NT2/D1 (cell line): ENCODE data around the gene TNS3.

Source experiments
- DNase-seq: peaks from one replicate; pipeline ENCODE4 v3.0.0-alpha.2; 2011; ENCODE audit warnings: low read depth, low spot score
- H3K27me3 ChIP-seq: 2 replicates; pipeline ENCODE4 v1.6.0; 2011; ENCODE audit warnings: mild to moderate bottlenecking; ENCODE audit not compliant: insufficient read length, insufficient read depth
- H3K36me3 ChIP-seq: 2 replicates; pipeline ENCODE4 v1.6.1; 2011; ENCODE audit warnings: mild to moderate bottlenecking, low read length, mixed read lengths; ENCODE audit not compliant: insufficient read depth, insufficient read length
- H3K4me1 ChIP-seq: 2 replicates; pipeline ENCODE4 v1.5.1; 2011; ENCODE audit not compliant: insufficient read depth, insufficient read length
- H3K4me3 ChIP-seq: 2 replicates; pipeline ENCODE4 v1.5.1; 2011; ENCODE audit warnings: low read depth; ENCODE audit not compliant: insufficient read length
- H3K9ac ChIP-seq: 2 replicates; pipeline ENCODE4 v1.6.0; 2011; ENCODE audit warnings: low read depth; ENCODE audit not compliant: insufficient read length
- H3K9me3 ChIP-seq: 2 replicates; pipeline ENCODE4 v1.5.1; 2011; ENCODE audit warnings: mild to moderate bottlenecking, low read length; ENCODE audit not compliant: insufficient read depth
- SUZ12 ChIP-seq: IDR thresholded peaks from 2 replicates; pipeline ENCODE4 v1.6.1; 2011; ENCODE audit not compliant: insufficient read length, insufficient read depth; ENCODE audit errors: extremely low read depth
- YY1 ChIP-seq: IDR thresholded peaks from 2 replicates; pipeline ENCODE4 v1.6.1; 2011; ENCODE audit not compliant: insufficient read length, insufficient read depth
- ZNF274 ChIP-seq: IDR thresholded peaks from 2 replicates; pipeline ENCODE4 v1.6.1; 2011; ENCODE audit warnings: mild to moderate bottlenecking, low read depth, low read length

TNS3 gene

GRCh38 chr7:47256016-47256415, 325.9 kb downstream of the TNS3 start:
- Histone ChIP-seq H3K4me1 (no peaks in the 10 kb centered on the region), H3K9ac (no peak overlapping the region), H3K9me3 (no peaks in the 10 kb centered on the region), H3K36me3 (no peaks in the 10 kb centered on the region), H3K4me3 (no peak overlapping the region), H3K27me3 (peaks cover 20% of the 10 kb centered on the region)
- no peak for DNase-seq
- TF ChIP-seq SUZ12: no peak
- no peak for TF ChIP-seq YY1
- no peak for TF ChIP-seq ZNF274

DNA sequence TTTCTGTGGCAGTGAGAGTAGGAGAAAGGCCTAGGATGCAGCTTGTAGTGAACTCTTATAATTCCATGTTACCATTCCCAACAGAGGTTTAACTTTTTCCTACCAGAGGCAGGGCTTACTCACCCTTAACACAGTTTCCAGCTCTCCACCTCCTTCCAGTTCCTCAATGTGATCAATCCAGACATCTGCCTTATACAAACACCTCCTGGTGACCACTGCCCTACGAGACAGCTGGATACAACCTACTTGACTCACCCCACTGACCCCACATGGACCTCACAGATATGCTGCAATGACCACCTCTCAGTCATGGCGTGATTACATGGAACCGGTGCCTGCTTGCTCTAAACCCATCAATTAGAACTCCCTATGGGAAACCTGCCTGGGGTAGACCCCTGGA, 326.5 kb downstream of the TNS3 start:
- no peak overlapping the region for H3K4me3 ChIP-seq
- H3K9me3 ChIP-seq: no peaks in the 10 kb centered on the region
- no peak for TF ChIP-seq YY1
- TF ChIP-seq SUZ12: no peak
- no peak for TF ChIP-seq ZNF274
- no peak overlapping the region for H3K9ac ChIP-seq
- DNase-seq: no peak
- no peaks in the 10 kb centered on the region for H3K4me1 ChIP-seq
- H3K36me3 ChIP-seq: no peaks in the 10 kb centered on the region
- H3K27me3 ChIP-seq: peaks cover 20% of the 10 kb centered on the region

- TF ChIP-seq SUZ12 (no peak), ZNF274 (no peak), YY1 (no peak)
- no peaks in the 10 kb centered on the region for H3K36me3 ChIP-seq
- peaks cover 20% of the 10 kb centered on the region for H3K27me3 ChIP-seq
- no peak for DNase-seq
- peak overlapping the region; percentile 66 for H3K9ac ChIP-seq
- H3K9me3 ChIP-seq: no peaks in the 10 kb centered on the region
- no peaks in the 10 kb centered on the region for H3K4me1 ChIP-seq
- no peak overlapping the region for H3K4me3 ChIP-seq
Measured at GRCh38 chr7:47255007-47255406, 326.9 kb downstream of the TNS3 start.

- no peaks in the 10 kb centered on the region for H3K36me3 ChIP-seq
- peak overlapping the region; percentile 61 for H3K4me3 ChIP-seq
- peak; percentile 67 for DNase-seq
- no peaks in the 10 kb centered on the region for H3K4me1 ChIP-seq
- TF ChIP-seq SUZ12: no peak
- no peak for TF ChIP-seq YY1
- no peak for TF ChIP-seq ZNF274
- H3K9ac ChIP-seq: peak overlapping the region; percentile 77
- no peaks in the 10 kb centered on the region for H3K9me3 ChIP-seq
- peaks cover 20% of the 10 kb centered on the region for H3K27me3 ChIP-seq
Measured at GRCh38 chr7:47254081-47254977, 327.6 kb downstream of the TNS3 start.

DNA sequence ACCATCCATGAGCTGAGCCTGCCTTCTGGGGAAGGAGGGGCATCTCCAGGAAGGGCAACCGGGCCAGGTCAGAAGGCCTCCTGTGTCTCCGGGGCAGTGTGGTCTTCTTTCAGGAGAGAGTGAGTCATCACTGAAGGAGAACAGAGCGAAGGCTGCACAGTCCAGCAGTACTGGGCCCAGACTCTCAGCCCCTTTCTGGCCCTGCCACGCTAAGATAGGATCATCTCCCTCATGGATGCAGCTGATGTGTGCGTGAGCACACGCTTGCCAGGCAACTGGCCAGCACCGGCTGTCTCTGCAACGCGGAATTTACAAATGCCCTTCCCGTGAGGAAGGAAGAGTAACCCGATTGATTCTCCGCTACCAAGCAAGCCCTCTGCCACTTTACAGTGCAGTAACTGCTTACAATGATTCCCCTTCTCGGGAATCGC, 328.2 kb downstream of the TNS3 start:
- Histone ChIP-seq H3K27me3 (peaks cover 20% of the 10 kb centered on the region), H3K4me1 (no peaks in the 10 kb centered on the region), H3K9ac (peak overlapping the region; percentile 77), H3K4me3 (peak overlapping the region; percentile 61), H3K9me3 (no peaks in the 10 kb centered on the region), H3K36me3 (no peaks in the 10 kb centered on the region)
- TF ChIP-seq ZNF274 (no peak), SUZ12 (no peak), YY1 (no peak)
- DNase-seq: peak; percentile 25

- no peak for TF ChIP-seq ZNF274
- TF ChIP-seq SUZ12: no peak
- TF ChIP-seq YY1: no peak
- Histone ChIP-seq H3K9me3 (no peaks in the 10 kb centered on the region), H3K4me1 (no peaks in the 10 kb centered on the region), H3K4me3 (no peak overlapping the region), H3K9ac (no peak overlapping the region), H3K36me3 (no peaks in the 10 kb centered on the region), H3K27me3 (peaks cover 20% of the 10 kb centered on the region)
- DNase-seq: no peak
Measured at GRCh38 chr7:47252675-47253074, 329.2 kb downstream of the TNS3 start.

- no peak for DNase-seq
Measured at GRCh38 chr7:47249361-47249760, 332.6 kb downstream of the TNS3 start.

DNA sequence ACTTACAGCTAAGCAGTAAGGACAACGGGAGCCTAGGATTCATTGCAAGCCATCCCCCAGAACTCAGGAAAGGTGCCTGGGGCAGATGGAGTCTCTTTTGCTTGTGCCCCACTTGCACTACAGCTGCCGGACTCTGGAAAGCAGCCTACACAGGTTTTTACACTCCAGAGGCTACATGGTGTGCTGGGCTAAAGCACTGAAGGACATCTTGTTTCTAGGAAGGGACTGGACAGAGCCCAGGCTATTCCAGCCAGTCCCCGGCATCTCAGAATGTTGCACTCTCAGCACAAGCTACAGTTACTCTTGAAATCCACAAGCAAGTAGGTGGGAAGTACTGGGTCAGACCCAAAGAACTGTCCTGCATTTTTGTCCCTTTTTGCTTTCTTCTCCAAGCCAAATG, 333.1 kb downstream of the TNS3 start:
- no peak for TF ChIP-seq ZNF274
- TF ChIP-seq SUZ12: no peak
- TF ChIP-seq YY1: no peak
- Histone ChIP-seq H3K27me3 (no peaks in the 10 kb centered on the region), H3K9ac (no peak overlapping the region), H3K36me3 (no peaks in the 10 kb centered on the region), H3K9me3 (no peaks in the 10 kb centered on the region), H3K4me1 (no peaks in the 10 kb centered on the region), H3K4me3 (no peak overlapping the region)
- no peak for DNase-seq

More at GRCh38 chr7:47249361-47249760, 332.6 kb downstream of the TNS3 start:
- no peaks in the 10 kb centered on the region for H3K27me3 ChIP-seq
- no peaks in the 10 kb centered on the region for H3K36me3 ChIP-seq
- no peaks in the 10 kb centered on the region for H3K4me1 ChIP-seq
- TF ChIP-seq SUZ12: no peak
- no peak for TF ChIP-seq ZNF274
- no peak for TF ChIP-seq YY1
- no peaks in the 10 kb centered on the region for H3K9me3 ChIP-seq
- no peak overlapping the region for H3K9ac ChIP-seq
- H3K4me3 ChIP-seq: no peak overlapping the region
